GM10266 (cell line): ENCODE results near the gene ATP2A1.
A peak's percentile ranks its signal among the peaks of the same experiment; 100 is the strongest.

Experiments used
- DNase-seq: peaks from one replicate; pipeline ENCODE4 v3.0.0; 2012; ENCODE audit errors: extremely low spot score
- CTCF ChIP-seq: IDR thresholded peaks from 2 replicates; pipeline ENCODE4 v1.5.1; 2012; ENCODE audit warnings: mild to moderate bottlenecking, low read depth; ENCODE audit not compliant: control insufficient read depth, insufficient read depth; ENCODE audit errors: missing control alignments

The ATP2A1 gene

DNA sequence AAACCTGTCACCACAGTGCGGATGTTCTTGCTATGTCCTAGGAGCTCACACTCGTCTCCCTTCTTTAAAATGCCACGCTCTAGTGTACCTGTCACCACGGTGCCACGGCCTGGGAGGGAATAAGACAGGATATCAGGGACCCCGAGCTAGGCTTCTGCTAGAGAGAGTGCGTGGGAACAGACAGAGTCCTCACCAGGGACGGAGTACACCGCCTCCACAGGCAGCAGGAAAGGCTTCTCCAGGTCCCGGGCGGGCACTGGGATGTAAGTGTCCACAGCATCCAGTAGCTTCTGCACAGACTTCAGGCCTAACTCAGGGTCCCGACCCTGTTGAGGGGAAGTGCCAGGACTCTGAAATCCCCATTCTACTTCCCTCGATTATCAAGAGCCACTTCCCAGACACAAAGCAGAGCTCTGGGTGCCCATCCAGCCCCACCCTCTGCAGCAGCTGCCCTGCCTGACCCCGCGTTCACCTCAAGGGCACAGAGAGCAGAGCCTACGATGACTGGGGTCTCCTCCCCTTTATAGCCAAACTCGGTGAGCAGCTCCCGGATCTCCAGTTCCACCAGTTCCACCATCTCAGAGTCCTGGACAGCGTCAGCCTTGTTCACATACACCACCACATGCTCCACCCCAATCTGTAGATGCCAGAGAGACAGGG is 33.9 kb upstream of the ATP2A1 start:
- no peak for TF ChIP-seq CTCF
- no peak for DNase-seq

DNA sequence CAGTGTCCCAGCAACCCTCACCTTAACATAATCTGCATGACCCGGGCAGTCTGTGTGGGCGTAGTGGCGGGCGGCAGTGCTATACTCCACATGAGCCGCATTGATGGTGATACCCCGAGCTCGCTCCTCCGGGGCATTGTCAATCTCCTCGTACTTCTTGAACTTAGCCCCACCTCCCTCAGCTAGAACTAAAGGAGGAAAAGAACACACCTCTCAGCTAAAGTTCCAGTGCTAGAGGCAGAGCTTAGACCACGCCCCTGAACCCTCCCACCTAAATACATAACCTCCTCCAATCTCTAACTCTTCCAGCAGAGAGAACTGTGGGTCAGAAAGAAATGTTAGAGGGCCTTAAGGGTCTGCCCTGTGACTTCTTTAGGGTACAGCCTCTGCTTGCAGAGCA is 33.0 kb upstream of the ATP2A1 start:
- TF ChIP-seq CTCF = no peak
- DNase-seq = no peak

GRCh38 chr16:28845761-28846079 is 32.6 kb upstream of the ATP2A1 start:
- TF ChIP-seq CTCF = no peak
- DNase-seq = no peak

DNA sequence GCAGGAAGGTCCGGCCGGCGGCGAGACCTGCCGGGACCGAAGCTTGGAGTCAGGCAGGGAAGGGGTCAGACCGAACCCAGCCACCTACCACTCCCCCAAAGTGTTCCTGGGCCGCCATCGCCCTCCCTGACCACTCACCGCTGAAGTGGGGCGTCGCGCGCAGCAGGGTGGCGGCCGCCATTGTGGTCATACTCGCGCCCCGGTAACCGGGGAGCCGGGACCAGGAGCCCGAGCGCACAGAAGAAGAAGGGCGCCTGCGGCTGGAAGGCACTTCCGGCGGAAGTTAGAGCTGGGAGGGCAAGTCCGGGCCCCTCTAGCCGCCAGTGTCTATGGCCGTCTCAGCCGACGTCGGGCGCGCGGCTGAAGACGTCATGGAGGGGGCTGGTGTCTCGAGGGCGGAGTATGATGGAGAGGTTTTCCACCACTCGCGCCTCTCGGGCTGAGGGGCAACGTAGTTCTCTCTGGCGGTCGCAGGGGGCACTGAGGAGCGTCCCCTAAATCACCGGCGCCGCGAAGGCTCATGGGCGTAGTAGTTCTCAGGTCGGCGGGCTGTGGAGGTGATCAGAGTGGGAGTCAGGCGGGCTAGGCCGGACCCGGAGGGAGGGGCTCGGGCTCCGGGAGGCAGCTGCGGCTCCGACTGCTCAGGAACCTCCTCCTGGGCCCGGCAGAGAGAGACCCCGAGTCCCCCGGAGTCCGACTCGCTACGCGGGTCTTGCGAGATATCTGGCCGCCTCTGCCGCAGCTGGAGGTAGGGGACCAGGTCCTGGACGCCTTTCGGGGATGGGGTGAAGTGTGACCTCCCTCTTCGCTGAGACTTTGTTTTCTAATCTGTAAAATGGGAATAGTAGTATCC is 32.0 kb upstream of the ATP2A1 start, which contains the start of gene TUFM:
TSS of gene TUFM (minus strand) at position 269 of the 853 bp plus-strand sequence. CDS start at position 190, 79 bp downstream.
- peak; percentile 81 for TF ChIP-seq CTCF
- DNase-seq = peak; percentile 95

DNA sequence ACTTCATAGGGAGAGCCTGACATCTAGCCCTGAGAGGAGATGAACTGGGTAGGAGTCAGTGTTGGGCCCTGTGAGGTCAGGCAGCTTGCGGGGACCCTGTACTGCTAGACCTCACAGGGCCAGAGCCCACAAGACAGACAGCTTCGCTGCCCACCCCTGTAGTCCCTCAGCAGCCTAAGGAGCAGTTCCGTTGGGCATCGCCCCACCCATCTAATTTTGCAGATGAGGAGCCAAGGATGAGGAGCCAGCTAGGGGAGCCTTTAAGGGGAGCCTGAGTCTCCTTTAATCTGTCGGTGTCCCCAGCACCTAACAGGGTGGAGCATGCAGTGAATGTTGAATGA is 31.4 kb upstream of the ATP2A1 start:
- TF ChIP-seq CTCF = no peak
- no peak for DNase-seq

- no peak for DNase-seq
Observed at GRCh38 chr16:28858421-28858820, 19.9 kb upstream of the ATP2A1 start.

More at GRCh38 chr16:28858421-28858820, 19.9 kb upstream of the ATP2A1 start:
- no peak for TF ChIP-seq CTCF
